Measurements from ENCODE around the gene MPL.

Gene MPL

GRCh38 chr1:43305926-43306687 is 31.5 kb upstream of the MPL start:
- in situ Hi-C loops (cut with MboI; ENCODE audit: low sequenced_read_pairs, unreplicated experiment): no loop called here
- no peak for TF ChIP-seq CTCF (IDR thresholded peaks at IDR 0.05; ENCODE audit: borderline replicate concordance, control extremely low read depth, extremely low read depth, insufficient read depth, missing control alignments)
- DNase-seq (ENCODE audit: low spot score): no peak

DNA sequence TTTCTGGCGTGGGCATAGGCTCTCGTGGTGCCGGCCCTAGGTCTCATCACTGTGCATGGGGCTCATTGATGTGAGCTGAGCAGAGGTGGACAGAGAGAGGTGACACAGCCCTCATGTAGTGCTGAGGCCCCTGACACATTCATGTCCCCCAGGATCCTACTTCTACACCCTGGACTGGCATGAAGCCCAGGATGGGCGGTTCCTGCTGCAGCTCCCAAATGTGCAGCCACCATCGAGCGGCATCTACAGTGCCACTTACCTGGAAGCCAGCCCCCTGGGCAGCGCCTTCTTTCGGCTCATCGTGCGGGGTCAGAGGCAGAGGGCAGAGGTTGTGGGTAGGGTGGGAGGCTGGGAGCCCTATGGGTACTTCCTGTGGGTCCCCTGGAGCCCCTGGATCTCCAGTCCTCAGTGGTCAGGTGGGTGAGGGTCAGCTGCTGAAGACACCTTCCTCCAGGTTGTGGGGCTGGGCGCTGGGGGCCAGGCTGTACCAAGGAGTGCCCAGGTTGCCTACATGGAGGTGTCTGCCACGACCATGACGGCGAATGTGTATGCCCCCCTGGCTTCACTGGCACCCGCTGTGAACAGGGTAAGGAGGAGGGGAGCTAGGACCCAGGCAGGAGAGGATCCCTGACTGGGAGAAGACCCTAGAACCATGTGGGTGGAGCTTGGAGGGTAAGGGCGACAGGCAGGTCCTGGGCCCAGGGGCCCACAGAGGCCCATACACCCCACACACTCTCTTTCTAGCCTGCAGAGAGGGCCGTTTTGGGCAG is 30.7 kb upstream of the MPL start:
- in situ Hi-C loops (cut with MboI; ENCODE audit: low sequenced_read_pairs, unreplicated experiment): no loop called here
- no peak for TF ChIP-seq CTCF (IDR thresholded peaks at IDR 0.05; ENCODE audit: borderline replicate concordance, control extremely low read depth, extremely low read depth, insufficient read depth, missing control alignments)
- no peak for DNase-seq (ENCODE audit: low spot score)

DNA sequence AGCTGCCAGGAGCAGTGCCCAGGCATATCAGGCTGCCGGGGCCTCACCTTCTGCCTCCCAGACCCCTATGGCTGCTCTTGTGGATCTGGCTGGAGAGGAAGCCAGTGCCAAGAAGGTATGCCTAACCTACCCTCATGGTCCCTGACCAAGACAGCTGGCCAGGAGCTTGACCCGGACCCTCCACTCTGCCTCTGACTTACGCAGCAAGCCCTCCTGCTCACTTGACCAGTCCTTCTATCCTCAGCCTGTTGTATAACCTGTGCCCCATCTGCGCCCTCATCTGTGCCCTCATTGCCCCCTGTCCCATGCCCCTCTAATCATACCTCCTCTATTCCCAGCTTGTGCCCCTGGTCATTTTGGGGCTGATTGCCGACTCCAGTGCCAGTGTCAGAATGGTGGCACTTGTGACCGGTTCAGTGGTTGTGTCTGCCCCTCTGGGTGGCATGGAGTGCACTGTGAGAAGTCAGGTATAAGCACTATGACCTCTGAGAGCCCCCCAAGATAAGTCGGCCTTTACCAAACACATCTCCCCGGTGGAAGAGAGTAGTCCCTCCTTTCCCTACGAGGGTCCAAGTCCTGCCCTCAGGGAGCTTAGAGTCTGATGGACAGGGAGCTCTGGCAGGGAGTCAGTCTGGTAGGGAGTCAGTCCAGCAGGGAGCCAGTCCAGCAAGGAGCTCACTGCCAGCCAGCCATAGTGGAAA is 30.0 kb upstream of the MPL start:
- in situ Hi-C loops (cut with MboI; ENCODE audit: low sequenced_read_pairs, unreplicated experiment): no loop called here
- TF ChIP-seq CTCF (IDR thresholded peaks at IDR 0.05; ENCODE audit: borderline replicate concordance, control extremely low read depth, extremely low read depth, insufficient read depth, missing control alignments): no peak
- no peak for DNase-seq (ENCODE audit: low spot score)

GRCh38 chr1:43308635-43309404 is 28.8 kb upstream of the MPL start:
- no peak for DNase-seq (ENCODE audit: low spot score)
- TF ChIP-seq CTCF (IDR thresholded peaks at IDR 0.05; ENCODE audit: borderline replicate concordance, control extremely low read depth, extremely low read depth, insufficient read depth, missing control alignments): no peak
- in situ Hi-C loops (cut with MboI; ENCODE audit: low sequenced_read_pairs, unreplicated experiment): no loop called here

DNA sequence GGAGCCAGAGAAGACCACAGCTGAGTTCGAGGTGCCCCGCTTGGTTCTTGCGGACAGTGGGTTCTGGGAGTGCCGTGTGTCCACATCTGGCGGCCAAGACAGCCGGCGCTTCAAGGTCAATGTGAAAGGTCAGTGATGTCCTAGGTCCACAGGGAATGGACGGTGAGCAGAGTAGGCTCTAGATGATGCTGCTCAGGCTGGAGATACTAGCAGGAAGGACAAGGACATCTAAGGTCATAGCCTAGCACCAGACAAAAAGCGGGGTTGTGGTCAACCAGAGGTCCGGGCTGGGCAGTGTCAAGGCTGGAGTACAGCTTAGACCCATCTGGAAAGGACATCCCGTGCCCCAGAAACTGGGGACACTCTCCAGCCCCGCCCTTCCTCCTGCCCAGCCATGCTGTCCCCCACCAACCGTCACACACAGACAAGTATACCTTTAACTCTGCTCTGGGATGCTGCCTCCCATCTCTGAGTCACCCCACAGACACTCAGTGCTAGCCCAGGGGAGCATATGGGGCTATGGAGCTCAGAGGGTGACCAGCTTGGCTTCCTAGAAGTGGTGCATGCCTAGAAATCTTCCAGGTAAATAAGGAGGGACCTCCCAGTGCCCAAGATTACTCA is 28.1 kb upstream of the MPL start:
- in situ Hi-C loops (cut with MboI; ENCODE audit: low sequenced_read_pairs, unreplicated experiment): no loop called here
- DNase-seq (ENCODE audit: low spot score): no peak
- no peak for TF ChIP-seq CTCF (IDR thresholded peaks at IDR 0.05; ENCODE audit: borderline replicate concordance, control extremely low read depth, extremely low read depth, insufficient read depth, missing control alignments)
